Peyer's patch (tissue), 4 donors: ENCODE results near the gene MCF2L2. TPM values are rescaled to one million over a fixed set of nuclear protein-coding genes. Genes with fewer than 3 reads are reported as not detected.

Experiments
- small RNA-seq, 2 donors: library from RNA; depleted of rRNA; stranded (forward); fragments of <200 nt; gene quantifications; one replicate each; pipeline ENCODE3, GENCODE V24; 2016
- total RNA-seq, 4 donors: library from RNA; depleted of rRNA; stranded (reverse); fragments of >200 nt; gene quantifications; one replicate each; pipeline ENCODE4 v1.1.0, GENCODE V29; 2016

MCF2L2 gene
- total RNA-seq, 4 donors from 2014 or later, result 0.67 to 12.4 (median 1.1) TPM

Small RNA genes within 50 kb of the gene (small RNA-seq; reads per million reads assigned to genes)
- 0 reads per million in 2 donors for gene RF00092
- 0 reads per million in 2 donors for gene RF00394
- gene RF01241, result 0 reads per million in 2 donors
- 0 reads per million in 2 donors for gene RNA5SP151
- 2.9 to 4.7 reads per million in 2 donors for gene SNORA63D

Other genes starting within 250 kb of the MCF2L2 start
- 10 to 100 TPM; 15.7 to 66.2 (median 42.2) TPM for gene B3GNT5, start 175.4 kb downstream of the MCF2L2 start, total RNA-seq
- gene KLHL6, start 127.1 kb upstream of the MCF2L2 start, total RNA-seq, result 10 to 100 TPM in 1 of 4 donors, 1 to 10 TPM in 3; 1.6 to 53.6 (median 4.9) TPM
- gene KLHL24, start 207.0 kb upstream of the MCF2L2 start, total RNA-seq, result 10 to 100 TPM; 57.2 to 85.1 (median 66.7) TPM